ENCODE measurements around the gene CNR2.

The CNR2 gene

GRCh38 chr1:23953020-23953419 lies 39.9 kb upstream of the CNR2 start:
- no peak for DNase-seq (ENCODE audit: low read depth)
- TF ChIP-seq CTCF (IDR thresholded peaks at IDR 0.05; ENCODE audit: low read depth, low read length, missing control alignments) = no peak
- no peak overlapping the region for H3K4me3 ChIP-seq (ENCODE audit: low read depth, low read length)

- no peak overlapping the region for H3K4me3 ChIP-seq (ENCODE audit: low read depth, low read length)
- DNase-seq (ENCODE audit: low read depth) = no peak
- TF ChIP-seq CTCF (IDR thresholded peaks at IDR 0.05; ENCODE audit: low read depth, low read length, missing control alignments) = no peak
These were observed 34.2 kb upstream of the CNR2 start for GRCh38 chr1:23947366-23947765.

GRCh38 chr1:23936481-23937176 lies 23.5 kb upstream of the CNR2 start:
- DNase-seq (ENCODE audit: low read depth) = no peak
- H3K4me3 ChIP-seq (ENCODE audit: low read depth, low read length) = no peak overlapping the region
- no peak for TF ChIP-seq CTCF (IDR thresholded peaks at IDR 0.05; ENCODE audit: low read depth, low read length, missing control alignments)

GRCh38 chr1:23931491-23931880 lies 18.3 kb upstream of the CNR2 start:
- no peak overlapping the region for H3K4me3 ChIP-seq (ENCODE audit: low read depth, low read length)
- no peak for DNase-seq (ENCODE audit: low read depth)
- TF ChIP-seq CTCF (IDR thresholded peaks at IDR 0.05; ENCODE audit: low read depth, low read length, missing control alignments) = no peak

GRCh38 chr1:23930861-23931490 lies 17.8 kb upstream of the CNR2 start:
- no peak for DNase-seq (ENCODE audit: low read depth)
- no peak overlapping the region; the same call in 1 of the 2 replicates for H3K4me3 ChIP-seq (ENCODE audit: low read depth, low read length)
- TF ChIP-seq CTCF (IDR thresholded peaks at IDR 0.05; ENCODE audit: low read depth, low read length, missing control alignments) = no peak

- DNase-seq (ENCODE audit: low read depth) = no peak
These were observed 17.1 kb upstream of the CNR2 start for GRCh38 chr1:23930270-23930669.

More at GRCh38 chr1:23930270-23930669, 17.1 kb upstream of the CNR2 start:
- TF ChIP-seq CTCF (IDR thresholded peaks at IDR 0.05; ENCODE audit: low read depth, low read length, missing control alignments) = no peak
- H3K4me3 ChIP-seq (ENCODE audit: low read depth, low read length) = no peak overlapping the region

All from GM12864 (cell line).